CD4-positive, alpha-beta T cell treated with Interleukin-1 beta for 1 hour (primary cell): ENCODE data around the gene TFPI.
"Not testable (repeated sequence)": the region's sequence is repeated elsewhere in the genome, so short reads cannot be mapped to it uniquely, and the experiment has no call there.

Source experiments
- DNase-seq, 2 donors: peaks; one replicate each; pipeline ENCODE4 v3.0.0-alpha.2; 2020 to 2022

TFPI gene

DNA sequence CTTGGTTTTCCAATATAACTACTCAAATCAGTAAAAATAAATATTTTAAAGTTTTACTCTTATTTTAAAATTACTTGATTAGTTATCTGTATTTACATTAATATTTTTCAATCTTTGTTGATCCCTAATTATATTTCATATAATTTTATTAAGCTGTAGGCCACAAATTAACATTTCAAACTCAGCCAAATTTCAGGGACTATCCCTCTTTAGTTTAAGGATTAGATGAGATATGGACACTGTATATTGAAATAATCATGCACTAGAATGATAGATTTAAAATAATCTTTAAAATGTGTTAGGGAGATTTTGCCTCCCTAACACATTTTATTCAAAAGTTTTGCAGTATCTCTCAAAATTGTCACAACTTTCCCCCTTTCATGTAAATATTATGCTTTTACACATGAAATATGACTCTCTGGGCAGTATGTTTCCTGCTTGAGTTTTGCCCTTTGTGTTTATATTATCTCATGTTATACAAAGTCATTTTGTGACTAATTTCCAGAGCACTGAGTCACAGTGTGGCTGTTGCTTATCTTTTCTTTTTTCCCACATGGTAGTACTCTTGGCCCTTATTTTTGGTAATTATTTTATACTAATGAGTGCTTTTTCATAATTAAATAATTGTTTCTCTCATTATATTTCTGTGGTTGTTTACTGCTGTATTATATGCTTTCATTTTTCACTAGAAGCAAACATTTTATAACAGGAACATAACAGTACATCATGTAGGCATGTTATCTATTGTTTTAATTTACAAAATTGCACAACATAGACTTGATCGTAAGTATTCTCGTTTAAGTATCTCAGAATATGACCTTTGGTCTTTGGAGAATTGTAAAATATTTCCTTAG is 1.2 kb downstream of the TFPI start:
- DNase-seq: no peak

DNA sequence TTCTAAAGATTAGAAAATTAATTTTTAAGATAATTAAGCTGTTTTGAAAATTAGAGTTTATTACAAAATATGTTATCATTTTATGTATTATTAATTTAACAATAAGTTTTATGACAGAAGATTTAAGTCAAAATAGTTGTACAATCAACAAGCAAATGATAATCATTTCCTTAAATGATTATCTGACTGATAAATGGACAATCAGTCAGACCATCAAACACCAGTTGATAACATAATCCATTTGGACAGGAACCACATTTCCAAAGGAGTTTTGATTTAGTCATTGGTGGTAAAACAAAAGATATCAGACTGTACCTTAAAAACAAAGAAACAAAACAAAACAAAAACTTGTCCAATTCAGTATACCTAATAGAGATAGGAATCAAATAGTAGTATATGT is 1.9 kb downstream of the TFPI start:
- DNase-seq: no peak

DNA sequence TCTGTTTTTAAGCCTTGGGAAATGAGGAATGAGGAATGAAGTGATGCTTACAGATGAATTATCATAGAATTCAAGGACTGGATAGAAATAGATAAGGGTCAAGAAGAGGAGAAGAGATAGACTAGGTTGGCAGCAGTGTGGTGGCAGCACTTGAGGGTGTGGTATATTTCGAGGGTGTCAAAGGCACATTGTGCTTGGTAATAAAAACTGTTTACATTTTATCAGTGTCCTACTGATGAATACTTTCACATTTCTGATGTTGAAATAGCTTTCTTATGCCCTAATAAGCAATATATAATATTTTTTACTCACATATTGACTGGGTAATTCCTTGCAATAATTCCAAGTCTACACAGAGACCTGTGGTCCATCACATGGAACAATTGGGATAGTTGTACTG is 3.4 kb downstream of the TFPI start:
- no peak for DNase-seq

DNA sequence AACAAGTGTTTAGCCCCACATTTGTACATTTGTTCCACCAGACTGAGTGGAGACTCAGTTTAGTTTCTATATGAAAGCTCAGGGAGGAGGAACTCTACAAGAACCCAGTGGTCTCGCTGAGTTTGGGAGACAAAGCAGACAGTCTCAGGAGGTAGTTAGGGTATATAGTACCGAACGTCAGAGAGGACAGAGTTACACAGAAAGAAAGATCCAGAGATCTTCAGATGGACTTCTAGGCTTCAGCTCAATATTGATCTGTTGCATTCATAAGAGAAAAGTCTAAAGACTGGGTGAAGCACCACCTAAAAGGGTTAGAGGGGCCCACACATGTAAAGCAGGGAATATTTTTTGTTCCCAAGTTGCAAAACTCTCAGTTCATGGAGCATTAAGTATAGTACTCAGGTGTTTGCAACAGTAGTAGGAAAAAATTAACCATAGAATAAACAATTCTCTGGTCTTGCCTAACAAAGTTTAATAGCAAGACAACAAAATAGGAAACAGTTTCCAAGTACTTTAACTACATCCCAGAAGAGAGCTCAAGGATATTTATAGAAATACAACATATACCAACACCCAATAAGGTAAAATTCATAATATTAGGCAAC is 4.2 kb downstream of the TFPI start:
- no peak for DNase-seq

DNA sequence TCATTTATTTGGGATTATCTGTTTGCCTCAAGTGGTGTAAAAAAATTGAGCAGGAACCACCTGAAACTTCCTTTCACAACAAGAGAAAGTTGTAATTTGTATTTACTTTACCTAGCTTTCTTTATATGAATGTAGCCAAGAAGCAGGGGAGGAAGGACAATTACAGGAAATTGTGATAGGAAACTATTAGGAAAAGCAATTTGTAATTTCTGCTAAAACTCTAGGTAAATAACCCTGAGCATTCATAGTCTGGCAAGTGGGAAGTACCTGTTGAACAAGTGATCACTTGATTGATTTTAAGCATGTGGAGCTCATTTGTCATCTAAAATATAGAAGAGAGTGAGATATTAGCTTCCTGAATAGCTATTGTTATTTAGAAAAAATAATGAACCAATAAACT is 5.0 kb downstream of the TFPI start:
- no peak for DNase-seq

DNA sequence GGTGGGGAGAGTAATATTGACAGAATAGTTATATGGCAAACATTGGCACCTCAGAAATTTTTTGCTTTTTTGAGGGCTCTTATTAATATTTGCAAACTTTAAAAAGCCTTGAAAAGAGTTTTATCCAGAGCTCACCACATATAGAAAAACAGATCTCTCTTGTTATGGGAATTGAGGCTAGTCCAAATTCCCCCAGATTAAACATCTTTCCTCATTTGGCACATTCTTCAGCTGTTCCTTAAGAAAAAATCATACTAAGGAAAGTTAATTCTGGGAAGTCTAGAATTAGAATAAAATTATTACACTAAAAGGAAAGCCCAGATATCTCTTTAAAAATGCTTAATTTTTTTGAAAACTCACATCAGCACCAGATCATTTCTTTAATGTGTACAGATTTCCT is 5.6 kb downstream of the TFPI start:
- no peak for DNase-seq

DNA sequence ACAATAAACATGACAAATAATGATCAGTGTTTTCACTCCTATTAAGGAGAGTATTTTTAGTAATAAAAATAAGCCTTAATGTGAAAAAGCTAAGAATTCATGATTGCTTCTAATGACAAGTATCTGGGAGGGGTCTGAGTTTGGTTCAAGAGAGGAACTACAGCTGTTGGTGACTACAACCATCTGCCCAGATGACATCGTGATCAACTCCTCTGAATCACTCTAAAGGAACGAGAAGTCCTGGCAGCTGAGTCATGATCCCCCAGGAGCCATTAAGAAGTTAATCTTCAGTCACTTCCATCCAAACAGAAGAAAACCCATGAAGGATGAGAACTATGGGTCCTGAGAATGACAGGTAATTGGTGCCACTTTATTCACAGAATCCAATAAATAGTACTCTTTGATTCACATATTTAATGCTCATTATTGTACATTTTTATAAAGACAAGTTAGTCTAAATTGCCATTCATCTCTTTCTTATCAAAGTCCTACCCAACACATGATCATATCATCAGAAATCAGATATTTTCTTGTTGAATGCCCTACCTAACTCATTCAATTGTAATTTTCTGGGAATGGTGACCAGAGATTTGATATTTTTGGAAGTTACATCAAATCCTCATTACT is 6.8 kb downstream of the TFPI start:
- DNase-seq: peak in 1 of 2 donors; percentile 37

DNA sequence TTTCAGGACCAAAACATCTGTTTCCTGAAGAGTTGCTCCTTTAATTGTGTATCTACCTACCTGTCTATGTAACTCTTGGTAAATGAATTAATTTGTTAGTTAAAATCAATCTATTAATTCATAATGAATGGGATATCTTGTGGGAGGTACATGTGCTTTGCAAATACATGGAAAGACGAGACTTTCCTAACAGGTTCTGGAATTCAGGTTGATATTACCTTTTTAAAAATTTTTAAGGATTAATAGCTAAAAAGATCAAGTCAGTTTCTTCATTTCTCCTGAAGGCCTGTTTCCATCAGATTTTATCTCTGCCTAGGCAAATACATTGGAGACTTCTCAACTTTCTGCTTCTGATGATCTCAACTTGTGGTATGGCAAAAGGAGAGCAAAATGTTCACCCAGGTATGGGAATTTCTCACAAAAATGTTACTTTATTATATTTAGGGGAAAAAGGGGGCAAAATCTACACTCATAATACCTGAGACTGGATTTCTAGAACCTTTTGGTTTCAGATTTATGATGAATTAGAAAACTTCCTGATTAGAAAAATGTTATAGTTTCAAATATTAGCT is 7.4 kb downstream of the TFPI start:
- no peak for DNase-seq

DNA sequence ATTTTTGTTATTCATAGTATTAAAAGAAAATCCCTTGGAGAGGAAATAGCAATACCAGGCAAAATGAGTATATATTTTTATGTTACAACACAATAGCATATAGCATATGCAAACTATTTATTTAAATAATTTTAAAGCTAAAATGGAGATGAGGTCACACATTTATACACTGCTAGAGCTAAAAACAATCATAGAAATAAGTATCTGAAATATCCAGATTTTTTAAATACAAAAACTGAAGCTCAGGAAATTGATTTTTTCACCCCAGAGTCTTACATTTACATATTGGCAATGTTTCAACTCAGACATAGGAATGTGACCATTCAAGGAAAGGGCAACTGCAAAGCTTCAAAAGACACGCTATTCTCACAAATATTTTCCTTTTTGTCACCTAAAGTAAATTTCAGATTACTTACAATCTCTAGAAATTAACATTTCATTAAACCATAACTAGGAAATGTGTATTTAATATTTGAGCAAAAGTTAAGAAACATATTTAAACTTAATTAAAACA is 8.9 kb downstream of the TFPI start:
- no peak for DNase-seq

DNA sequence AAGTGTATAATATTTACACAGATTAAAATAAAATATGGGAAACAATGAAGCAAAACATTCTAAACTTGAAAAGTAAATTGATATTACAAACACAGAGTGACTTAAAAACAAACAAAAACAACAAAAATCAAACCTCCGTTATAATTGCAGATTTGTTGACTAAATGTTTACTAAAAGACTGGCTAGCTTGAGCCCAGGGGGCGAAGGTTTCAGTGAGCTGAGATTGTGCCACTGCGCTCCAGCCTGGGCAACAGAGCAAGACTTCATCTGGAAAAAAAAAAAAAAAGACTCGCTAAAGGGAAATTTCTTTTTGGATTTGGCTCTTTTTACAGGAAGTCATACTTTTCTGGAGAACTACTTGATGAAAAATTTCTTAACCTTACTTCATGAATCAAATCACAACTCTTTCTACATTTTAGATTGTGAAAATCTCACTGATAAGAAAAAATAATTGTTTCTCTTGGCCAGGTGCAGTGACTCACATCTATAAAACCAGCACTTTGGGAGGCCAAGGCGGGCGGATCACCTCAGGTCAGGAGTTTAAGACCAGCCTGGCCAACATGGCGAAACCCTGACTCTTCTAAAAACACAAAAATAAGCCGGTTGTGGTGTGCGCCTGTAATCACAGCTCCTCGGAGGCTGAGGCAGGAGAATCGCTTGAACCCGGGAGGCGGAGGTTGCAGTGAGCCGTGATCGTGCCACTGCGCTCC is 9.7 kb downstream of the TFPI start:
- no peak for DNase-seq

DNA sequence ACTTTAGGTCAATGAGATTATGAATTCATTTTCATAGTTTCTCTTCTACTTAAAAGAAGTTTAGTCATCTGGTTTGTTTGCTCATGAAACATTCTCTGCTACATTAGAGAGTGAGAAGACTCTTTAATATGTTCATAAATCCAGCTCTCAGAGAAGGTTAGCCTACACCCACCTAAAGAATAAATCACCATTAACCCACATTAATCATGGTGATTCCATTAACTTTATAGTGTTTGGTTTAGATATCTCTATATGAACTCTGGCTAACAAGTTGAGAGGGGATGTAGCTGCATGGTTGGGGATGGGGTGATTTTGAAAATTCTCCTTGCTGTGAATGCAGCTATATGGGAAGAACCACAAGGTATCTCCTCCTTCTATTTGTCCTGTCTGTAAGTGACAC is 10.7 kb downstream of the TFPI start:
- no peak for DNase-seq

DNA sequence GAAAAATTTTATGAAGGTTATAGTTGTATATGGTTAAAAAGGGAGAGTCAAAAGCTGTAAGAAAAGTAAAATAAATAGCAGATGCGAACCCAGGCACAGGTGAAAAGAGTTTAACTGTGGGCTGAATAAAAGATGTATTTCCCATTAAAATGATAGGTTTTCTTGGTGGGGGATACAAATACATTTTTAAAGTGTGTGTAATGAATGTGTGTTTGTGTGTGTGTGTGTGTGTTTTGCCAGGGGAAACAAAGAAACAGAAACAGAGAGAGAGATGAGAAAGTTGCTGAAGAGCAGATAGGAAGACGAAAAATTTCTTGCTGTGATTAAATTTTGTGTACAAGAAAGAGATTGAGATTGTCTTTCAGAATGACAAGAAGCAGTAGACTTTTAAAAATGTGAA is 12.1 kb downstream of the TFPI start:
- DNase-seq: no peak

DNA sequence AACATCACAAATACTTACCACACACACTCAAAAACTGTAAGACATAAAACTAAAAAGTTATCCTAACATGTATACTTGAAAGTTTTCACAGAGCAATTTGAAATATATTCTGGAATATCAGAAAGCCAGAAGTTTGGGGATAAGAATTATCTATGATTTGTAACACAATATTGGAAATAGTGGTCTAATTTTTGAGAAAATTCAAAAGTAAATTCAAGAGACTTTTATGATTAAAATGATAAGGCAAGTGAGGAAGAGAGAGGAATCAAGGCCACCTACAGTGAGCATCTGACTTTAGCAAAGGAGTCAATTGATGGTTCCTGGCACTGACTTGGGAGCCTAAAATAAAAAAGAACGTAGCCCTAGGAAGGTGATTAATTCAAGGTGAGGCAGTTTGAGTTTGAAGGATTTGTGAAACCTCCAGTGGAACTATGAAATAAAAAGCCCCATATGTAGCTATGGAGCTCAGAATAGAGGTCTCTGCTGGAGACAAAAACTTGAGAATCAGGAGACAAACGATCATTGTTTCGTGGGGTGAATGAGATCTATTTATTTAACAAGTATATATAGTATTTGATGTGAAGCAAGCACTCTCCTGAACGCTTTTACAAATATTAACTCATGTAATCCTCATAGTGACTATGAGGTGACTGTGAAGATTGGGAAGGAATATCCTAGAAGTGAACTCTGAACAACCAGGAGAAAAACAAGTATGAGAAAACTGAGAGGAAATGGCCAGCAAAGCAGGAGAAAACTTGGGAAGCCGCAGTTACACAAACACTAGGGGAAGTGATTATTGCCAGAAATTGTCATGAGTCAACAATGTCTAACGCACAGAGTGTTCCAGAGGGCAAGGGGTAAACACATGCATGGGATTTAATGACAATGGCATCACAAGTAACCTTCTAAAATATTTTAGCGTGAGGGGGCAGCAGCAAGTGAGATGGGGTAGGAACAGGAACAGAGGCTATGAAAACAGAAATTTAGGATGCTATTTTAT is 12.8 kb downstream of the TFPI start:
- DNase-seq: no peak

DNA sequence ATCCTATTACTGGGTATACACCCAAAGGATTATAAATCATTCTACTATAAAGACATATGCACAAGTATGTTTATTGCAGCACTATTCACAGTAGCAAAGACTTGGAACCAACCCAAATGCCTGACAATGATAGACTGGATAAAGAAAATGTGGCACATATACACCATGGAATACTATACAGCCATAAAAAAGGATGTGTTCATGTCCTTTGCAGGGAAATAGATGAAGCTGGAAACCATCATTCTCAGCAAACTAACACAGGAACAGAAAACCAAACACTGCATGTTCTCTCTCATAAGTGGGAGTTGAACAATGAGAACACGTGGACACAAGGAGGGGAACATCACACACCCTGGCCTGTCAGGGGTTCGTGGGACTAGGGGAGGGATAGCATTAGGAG is 16.0 kb downstream of the TFPI start:
- not testable (repeated sequence) for DNase-seq

DNA sequence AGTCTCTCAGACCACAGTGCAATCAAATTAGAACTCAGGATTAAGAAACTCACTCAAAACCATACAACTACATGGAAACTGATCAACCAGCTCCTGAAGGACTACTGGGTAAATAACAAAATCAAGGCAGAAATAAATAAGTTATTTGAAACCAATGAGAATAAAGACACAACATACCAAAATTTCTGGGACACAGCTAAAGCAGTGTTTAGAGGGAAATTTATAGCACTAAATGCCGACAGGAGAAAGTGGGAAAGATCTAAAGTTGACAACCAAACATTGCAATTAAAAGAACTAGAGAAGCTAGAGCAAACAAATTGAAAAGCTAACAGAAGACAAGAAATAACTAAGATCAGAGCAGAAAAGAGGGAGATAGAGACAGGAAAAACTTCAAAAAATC is 18.9 kb downstream of the TFPI start:
- DNase-seq: not testable (repeated sequence)

DNA sequence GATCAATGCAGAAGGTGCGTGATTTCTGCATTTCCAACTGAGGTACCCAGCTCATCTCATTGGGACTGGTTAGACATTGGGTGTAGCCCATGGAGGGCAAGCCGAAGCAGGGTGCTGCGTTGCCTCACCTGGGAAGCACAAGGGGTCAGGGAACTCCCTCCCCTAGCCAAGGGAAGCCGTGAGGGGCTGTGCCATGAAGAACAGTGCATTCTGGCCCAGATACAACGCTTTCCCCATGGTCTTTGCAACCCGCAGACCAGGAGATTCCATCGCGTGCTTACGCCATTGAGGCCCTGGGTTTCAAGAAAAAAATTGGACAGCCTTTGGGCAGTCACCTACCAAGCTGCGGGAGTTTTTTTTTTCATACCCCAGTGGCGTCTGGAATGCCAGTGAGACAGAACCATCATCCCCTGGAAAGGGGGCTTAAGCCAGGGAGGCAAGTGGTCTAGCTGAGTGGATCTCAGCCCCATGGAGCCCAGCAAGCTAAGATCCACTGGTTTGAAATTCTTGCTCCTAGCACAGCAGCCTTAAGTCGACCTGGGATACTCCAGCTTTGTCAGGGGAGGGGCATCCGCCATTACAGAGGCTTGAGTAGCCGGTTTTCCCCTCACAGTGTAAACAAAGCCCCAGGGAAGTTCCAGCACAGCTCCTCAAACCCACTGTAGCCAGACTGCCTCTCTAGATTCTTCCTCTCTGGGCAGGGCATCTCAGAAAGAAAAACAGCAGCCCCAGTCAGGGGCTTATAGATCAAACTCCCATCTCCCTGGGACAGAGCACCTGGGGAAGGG is 21.7 kb downstream of the TFPI start:
- no peak for DNase-seq

DNA sequence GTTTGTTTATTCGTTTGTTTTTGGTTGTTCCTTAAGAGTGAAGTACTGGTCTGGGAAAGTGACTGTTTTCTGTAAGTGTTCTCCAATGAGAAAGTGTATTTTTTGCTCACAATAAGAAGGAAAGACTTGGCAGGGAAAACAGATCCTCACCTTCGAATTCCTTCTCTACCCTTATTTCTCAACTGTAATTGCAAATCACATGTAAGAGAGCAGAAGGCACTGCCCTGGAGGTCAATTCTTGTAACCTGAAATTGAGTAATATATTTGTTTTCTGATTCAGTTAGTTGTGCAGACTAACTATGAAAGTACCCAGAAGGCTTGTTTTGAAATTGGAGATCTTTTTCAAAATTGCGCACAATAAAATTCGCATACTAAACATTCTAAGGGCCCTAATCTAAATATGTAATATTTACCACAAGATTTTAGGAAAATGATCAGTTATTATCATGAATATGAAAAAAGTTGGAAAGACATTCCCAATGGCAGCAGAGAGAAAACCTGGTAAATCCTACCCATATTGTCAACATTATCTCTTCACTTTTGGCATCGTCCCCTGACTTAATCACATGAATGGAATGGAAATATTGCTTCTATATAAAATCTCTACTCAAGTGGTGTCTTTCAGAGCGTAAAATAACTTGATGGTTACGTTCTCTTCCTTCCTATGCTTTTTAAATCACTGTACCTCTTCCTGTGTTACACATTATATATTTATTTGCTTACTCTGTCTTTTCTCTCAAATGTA is 24.1 kb downstream of the TFPI start:
- no peak for DNase-seq

DNA sequence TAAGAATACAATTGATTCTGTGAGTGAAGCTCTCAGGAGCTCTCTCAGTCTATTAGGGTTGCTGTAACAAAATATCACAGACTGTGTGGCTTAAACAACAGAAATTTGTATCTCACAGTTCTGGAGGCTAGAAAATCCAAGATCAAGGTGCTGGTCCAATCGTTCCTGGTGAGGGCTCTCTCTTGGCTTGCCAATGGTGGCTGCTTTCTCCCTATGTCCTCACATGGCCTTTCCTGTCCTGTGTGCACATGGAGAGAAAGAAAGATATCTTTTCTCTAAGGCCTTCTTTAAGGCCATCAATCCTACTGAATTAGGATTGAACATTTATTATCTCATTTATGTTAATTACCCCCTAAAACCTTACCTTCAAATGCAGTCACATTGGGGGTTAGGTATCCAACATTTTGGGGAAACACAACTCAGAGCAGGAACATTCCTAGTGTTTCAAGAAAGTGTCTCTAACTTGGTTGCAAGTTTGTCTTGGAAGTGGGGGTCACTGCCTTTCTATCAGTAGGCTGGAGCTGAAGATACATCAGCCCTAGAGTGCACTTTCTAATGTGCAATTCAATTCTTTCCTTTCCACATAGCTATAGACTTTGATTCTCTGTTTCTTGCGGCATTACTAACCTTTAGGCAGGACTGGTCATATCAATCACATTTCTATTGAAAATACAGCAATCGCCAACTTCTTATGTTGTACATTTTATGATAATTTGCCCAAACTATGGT is 24.8 kb downstream of the TFPI start:
- DNase-seq: no peak

DNA sequence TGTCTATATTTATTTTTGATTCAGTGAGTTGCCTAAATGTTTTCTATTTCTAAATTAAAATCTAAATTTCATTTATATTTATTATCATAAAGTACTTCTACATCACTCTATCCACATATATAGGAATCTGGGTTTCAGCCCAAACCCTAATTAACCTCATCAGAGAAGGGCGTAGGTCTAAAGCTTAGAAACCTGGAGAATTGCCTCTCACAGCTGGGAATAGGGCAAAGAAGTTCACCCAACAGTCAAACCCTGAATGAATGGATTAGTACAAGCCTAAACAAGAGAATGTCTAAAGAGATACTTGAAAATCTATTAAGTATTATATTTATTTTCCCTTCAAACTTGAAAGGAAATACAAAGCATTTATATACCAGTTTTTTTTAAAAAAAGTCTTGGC is 26.2 kb downstream of the TFPI start:
- DNase-seq: no peak
